GM15510 (cell line): ENCODE results near the gene CYGB.

Source experiments
- POLR2A ChIP-seq: IDR thresholded peaks from 3 replicates; pipeline ENCODE4 v1.6.1; 2011; ENCODE audit warnings: borderline replicate concordance; ENCODE audit not compliant: insufficient read length; ENCODE audit errors: extremely low read depth

Gene CYGB

DNA sequence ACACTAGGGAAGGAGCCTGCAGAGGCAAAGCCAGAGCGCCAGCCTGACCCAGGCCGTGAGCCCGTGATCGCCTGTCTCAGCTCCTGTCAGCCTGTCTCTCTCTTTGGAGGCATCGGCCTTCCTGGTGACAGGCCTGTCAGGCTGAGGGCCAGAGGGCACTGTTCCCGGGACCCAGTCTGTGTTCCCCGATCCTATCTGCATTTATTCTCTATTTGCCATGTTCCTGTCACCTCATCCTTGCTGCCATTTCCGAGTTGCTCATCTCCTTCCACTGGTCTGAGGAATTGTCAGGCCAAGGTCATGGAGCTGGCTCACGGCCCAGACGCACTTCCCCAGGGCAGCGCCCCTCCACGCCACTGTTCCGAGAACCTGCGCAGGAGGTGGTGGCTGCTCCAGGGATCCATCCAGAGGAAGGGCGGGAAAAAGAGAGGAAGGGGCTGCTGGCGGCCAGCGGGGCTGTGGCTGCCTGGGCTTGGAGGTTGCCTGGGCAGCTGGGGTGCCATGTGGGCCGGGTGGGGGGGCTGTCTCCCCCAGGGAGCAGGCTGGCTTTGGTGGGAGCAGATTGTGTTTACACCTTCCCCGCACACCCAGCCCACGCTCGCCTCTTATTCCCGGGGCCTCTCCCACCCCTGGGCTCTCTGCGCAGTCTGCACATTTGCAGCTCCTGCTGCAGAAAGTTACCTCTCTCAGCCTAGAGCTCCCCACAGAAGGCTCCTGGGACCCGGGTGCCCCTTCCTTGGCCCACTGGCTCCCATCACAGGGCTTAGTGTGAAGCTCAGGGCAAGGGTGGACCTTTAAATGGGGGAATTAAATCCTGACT lies 7.2 kb upstream of the CYGB start:
- no peak for TF ChIP-seq POLR2A

GRCh38 chr17:76543826-76544545 lies 6.5 kb upstream of the CYGB start:
- TF ChIP-seq POLR2A = no peak

DNA sequence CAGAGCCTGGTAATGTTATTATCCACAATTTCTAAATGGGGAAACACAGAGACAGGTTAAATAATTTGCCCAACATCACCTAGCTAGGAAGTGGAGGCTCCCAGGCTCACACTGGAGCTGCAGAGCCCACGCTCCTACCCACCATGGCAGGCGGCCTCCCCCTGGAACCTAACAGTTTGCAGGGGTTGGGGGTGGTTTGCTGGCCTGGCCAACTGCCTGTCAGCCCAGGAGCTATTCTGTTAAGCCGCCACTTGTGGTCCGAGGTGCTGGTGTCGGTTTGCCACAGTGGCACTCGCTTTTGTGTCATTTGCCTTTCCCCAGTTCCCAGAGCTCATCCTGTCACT lies 5.9 kb upstream of the CYGB start:
- TF ChIP-seq POLR2A = no peak

- TF ChIP-seq POLR2A = no peak
Observed at GRCh38 chr17:76542984-76543383, 5.5 kb upstream of the CYGB start.

- no peak for TF ChIP-seq POLR2A
Observed at GRCh38 chr17:76542566-76542971, 5.1 kb upstream of the CYGB start.

DNA sequence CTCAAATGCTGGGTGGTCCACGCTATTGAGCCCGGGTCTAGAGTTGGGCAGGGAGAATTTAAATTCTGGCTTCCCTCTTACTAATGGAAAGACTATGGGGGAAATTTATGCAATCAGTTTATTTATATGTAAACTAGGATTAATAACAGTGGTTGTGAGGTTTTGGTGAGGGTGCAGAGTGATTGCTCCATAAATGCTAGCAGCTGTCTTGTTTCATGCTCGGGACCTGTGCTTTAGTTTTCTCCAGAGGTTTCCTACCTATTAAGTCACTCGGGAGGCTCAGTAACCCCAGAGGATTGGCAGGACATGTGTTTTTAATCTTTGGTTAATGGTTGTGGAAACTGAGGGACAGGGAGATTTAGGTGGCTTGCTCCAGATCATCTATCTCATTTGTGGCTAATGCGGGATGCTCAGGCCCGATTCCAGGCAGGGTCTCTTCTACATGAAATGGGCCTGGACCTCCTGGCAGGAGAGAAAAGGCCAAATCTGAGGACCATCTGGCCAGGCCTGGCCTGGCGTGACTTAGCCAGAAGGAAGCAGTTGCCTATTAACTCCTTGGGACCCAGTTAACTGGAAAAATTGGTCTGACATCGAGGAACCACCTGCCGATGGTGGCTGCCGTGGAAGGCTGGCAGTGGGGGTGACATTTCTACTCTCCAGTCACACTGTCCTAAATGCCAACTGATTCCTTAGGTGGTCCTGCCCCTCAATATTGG lies 4.4 kb upstream of the CYGB start:
- TF ChIP-seq POLR2A = no peak

GRCh38 chr17:76540381-76541300 lies 3.1 kb upstream of the CYGB start:
- TF ChIP-seq POLR2A = no peak

DNA sequence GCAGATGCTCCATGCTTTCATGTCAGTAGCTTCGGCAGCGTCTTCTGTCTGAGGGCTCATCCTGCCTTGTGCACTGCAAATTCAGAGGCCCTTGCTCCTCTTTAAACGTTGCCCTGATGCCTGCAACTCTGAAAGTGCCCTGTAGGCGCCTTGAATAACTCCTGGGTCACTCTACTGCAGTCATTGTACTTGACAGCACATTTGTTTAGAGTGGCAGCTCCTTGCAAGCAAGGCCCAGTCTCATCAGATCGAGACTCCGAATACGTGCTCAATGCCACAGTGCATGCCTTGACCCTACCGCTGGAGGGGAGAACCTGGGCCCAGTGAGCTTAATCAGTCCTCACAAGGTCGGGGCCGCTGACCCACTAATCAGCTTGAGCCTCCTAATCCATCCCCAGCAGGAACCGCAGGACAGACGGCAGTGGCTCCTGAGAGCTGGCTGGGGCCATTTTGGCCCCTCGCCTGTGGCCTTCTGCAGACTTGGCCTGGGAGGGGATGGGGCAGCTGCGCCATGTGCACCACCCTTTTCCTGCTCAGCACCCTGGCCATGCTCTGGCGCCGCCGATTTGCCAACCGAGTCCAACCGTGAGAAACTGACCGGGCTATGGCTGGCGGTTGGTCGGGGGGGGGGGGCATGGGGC lies 2.2 kb upstream of the CYGB start, which contains the start of gene PRCD:
Gene PRCD, plus strand, starts transcription at position 414 of the 641 bp plus-strand sequence. Its CDS starts 98 bp downstream, at position 512.
- no peak for TF ChIP-seq POLR2A

DNA sequence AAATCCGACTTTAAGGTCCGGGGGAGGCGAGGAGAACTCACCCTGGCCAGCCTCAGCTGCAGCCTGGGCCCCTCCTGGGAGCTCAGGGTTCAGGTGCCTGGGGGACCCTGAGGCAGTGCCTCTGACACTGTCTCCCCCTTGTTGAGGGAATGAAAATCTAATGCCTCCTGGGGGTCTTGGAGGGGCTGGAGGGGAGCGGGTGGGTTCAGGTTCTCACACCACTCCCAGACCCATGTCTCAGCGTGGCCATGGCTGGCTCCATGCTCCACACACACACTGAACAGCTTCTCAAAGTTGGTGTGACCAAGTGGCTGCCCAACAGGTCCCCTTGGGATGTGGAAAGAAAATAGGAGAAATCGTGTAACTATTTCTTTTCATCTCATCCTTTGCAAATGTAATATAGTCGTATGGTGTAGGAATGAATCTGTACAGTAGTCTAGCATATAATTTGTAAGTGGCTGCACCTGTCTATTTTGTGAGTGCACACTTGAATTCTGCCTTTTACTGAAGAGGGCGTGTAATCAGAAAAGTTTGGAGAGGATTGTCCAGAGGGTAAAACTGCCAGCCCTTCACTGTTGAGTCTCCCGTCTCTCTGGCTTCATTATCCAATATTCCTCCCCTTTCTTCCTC lies 1.5 kb upstream of the CYGB start:
- no peak for TF ChIP-seq POLR2A

GRCh38 chr17:76538281-76538931 lies 897 bp upstream of the CYGB start:
- no peak for TF ChIP-seq POLR2A

DNA sequence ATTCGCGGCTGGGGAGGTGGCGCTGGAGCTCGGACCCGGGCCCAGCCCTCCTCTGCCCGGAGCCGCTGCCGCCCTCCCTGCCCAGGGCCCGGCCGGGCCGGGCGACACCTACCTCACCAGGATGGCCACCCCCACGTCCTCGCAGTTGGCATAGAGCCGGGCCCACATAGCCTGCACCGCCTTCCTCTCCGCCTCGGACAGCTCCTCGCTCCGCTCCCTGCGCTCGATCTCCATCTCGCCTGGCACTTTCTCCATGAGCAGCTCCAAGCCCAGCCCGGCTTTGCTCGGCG lies 276 bp downstream of the CYGB start:
- no peak for TF ChIP-seq POLR2A

DNA sequence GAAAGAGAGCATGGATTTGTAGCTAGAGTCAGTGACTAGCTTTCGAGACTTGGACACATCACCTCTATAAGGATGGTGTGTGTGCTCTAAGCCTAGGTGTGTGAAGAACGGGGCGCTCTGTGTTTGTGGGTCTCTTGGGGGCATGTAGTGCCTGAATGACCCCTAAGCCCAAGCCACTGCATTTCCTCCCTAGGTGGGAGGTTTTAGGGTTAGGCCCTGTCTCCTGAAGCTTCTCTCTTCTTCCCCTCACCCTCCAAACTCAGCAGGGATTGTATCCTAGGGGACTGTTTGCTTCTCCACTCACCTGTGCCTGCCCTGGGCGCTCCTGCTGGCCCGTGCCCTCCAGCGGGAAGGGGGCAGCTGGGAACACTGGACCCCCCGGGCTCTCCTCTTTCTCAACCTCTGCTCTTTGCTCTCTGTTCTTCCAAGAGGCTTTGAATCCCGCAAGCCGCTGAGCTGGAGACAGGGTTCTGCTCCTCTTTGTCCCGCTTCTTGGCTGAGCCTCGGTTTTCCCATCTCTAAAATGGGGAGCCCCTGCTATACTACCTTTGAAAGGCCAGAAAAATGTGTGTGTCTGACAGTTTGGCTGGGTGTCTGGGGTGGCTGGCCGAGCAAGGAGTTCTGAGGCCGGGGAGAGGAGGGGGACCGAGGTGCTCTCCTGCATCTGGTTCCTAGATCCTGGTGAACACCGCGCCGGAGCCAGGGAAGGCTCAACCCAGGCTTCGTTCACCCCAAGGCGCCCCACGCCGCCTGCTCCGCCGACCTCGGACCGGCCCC lies 810 bp downstream of the CYGB start:
- no peak for TF ChIP-seq POLR2A
